ENCODE data around the gene AGPS.

Gene AGPS

DNA sequence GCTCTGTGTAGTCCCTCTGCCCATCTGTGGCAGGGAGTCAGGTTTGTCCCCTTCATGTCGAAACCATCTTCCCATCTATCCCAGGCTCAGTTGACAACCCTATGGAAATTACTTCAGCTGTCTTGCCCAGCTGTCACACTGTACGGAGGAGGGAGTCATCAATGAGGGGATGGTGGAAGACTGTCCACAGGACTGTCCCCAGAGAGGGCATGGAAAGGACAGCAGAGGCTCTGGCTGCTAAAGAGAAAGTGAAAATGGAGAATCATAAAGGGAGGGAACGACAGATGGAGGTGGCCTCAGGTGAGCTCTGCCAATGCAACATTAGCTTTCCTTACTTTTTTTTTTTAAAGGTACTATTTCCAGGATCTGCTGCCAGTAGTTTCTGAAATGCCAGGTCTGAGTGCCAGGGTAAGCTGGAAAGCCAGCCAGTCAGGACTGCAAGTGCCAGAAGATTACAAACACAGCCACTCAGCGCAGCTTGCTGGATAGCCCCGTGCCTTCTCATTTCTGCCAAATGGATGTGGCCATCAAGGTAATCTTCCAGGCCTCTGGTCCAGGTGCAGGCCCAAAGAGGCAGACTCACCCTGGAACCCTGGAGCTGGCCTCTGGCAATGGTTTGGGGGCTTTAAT lies 192.8 kb downstream of the AGPS start:
- no peaks in the 10 kb centered on the region for H3K79me2 ChIP-seq (ENCODE audit: low read length)
- H4K20me1 ChIP-seq (ENCODE audit: insufficient read depth, low read length) = no peaks in the 10 kb centered on the region
- no peaks in the 10 kb centered on the region for H3K9me3 ChIP-seq (ENCODE audit: insufficient read depth, low read length)
- H3K36me3 ChIP-seq (replicated peaks; ENCODE audit: low read depth, low read length) = no peaks in the 10 kb centered on the region
- no peak overlapping the region for H3K4me3 ChIP-seq (ENCODE audit: low read length)
- H3K9ac ChIP-seq (ENCODE audit: low read length) = no peak overlapping the region
- H3K27ac ChIP-seq (ENCODE audit: low read length) = no peak overlapping the region
- H3K4me2 ChIP-seq (ENCODE audit: low read length) = no peak overlapping the region
- H3K27me3 ChIP-seq (ENCODE audit: low read depth, low read length) = no peaks in the 10 kb centered on the region
- H2AFZ ChIP-seq (ENCODE audit: low read depth, low read length) = no peak overlapping the region
- TF ChIP-seq EZH2phosphoT487 (IDR thresholded peaks at IDR 0.05; ENCODE audit: low read depth) = no peak
- TF ChIP-seq, protein P1, sequence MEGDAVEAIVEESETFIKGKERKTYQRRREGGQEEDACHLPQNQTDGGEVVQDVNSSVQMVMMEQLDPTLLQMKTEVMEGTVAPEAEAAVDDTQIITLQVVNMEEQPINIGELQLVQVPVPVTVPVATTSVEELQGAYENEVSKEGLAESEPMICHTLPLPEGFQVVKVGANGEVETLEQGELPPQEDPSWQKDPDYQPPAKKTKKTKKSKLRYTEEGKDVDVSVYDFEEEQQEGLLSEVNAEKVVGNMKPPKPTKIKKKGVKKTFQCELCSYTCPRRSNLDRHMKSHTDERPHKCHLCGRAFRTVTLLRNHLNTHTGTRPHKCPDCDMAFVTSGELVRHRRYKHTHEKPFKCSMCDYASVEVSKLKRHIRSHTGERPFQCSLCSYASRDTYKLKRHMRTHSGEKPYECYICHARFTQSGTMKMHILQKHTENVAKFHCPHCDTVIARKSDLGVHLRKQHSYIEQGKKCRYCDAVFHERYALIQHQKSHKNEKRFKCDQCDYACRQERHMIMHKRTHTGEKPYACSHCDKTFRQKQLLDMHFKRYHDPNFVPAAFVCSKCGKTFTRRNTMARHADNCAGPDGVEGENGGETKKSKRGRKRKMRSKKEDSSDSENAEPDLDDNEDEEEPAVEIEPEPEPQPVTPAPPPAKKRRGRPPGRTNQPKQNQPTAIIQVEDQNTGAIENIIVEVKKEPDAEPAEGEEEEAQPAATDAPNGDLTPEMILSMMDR (IDR thresholded peaks at IDR 0.05; ENCODE audit: low read depth, low read length) = no peak
- no peaks in the 10 kb centered on the region for H3K4me1 ChIP-seq (ENCODE audit: low read length)

DNA sequence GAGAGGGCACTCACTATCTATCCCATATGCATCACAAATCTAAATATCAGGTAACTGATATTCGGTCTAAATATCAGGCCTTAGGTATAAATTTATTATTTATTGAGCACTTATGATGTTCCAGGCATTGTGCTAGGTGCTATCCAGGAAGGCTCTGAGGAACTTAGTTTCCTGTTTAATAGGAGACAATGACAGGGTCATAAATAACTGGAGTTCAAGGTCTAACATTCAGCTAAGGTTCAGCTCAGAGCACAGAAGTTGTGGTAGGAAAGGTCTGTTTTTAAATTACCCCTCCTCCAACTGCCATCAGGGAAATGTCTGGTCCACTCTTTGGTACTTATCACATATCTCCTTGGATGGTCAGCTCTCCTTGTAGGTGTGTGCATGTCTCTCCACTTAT lies 193.6 kb downstream of the AGPS start:
- Histone ChIP-seq H3K27ac (ENCODE audit: low read length) (no peak overlapping the region), H3K4me1 (ENCODE audit: low read length) (no peaks in the 10 kb centered on the region), H3K4me3 (ENCODE audit: low read length) (no peak overlapping the region), H3K79me2 (ENCODE audit: low read length) (no peaks in the 10 kb centered on the region), H3K4me2 (ENCODE audit: low read length) (no peak overlapping the region), H4K20me1 (ENCODE audit: insufficient read depth, low read length) (no peaks in the 10 kb centered on the region), H3K36me3 (replicated peaks; ENCODE audit: low read depth, low read length) (no peaks in the 10 kb centered on the region), H3K9me3 (ENCODE audit: insufficient read depth, low read length) (no peaks in the 10 kb centered on the region), H3K9ac (ENCODE audit: low read length) (no peak overlapping the region), H3K27me3 (ENCODE audit: low read depth, low read length) (no peaks in the 10 kb centered on the region), H2AFZ (ENCODE audit: low read depth, low read length) (no peak overlapping the region)
- TF ChIP-seq, protein P1 (IDR thresholded peaks at IDR 0.05; ENCODE audit: low read depth, low read length) = no peak
- TF ChIP-seq EZH2phosphoT487 (IDR thresholded peaks at IDR 0.05; ENCODE audit: low read depth) = no peak

DNA sequence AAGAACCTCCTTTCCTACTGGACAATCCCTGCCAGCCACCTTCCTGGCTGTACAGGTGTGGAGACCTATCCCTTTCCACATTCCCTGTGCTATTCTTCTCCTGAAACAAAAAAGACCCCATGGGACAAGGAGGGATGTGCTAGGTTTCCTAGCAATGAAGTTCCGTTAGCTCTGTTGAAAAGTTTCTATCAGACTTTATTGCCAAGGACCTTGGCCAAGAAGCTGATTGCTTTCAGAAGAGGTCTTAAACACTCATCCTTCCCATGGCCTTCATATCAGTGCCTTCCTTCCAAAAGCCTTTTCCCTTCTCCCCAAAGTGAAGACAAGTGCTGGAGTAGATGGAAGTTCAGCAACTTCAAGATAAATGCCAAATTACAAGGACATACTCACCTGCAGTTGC lies 194.8 kb downstream of the AGPS start:
- Histone ChIP-seq H3K9ac (ENCODE audit: low read length) (no peak overlapping the region), H3K27me3 (ENCODE audit: low read depth, low read length) (no peaks in the 10 kb centered on the region), H3K27ac (ENCODE audit: low read length) (no peak overlapping the region), H3K4me1 (ENCODE audit: low read length) (no peaks in the 10 kb centered on the region), H2AFZ (ENCODE audit: low read depth, low read length) (no peak overlapping the region), H4K20me1 (ENCODE audit: insufficient read depth, low read length) (no peaks in the 10 kb centered on the region), H3K79me2 (ENCODE audit: low read length) (no peaks in the 10 kb centered on the region), H3K36me3 (replicated peaks; ENCODE audit: low read depth, low read length) (no peaks in the 10 kb centered on the region), H3K9me3 (ENCODE audit: insufficient read depth, low read length) (no peaks in the 10 kb centered on the region), H3K4me3 (ENCODE audit: low read length) (no peak overlapping the region), H3K4me2 (ENCODE audit: low read length) (no peak overlapping the region)
- TF ChIP-seq EZH2phosphoT487 (IDR thresholded peaks at IDR 0.05; ENCODE audit: low read depth) = no peak
- TF ChIP-seq, protein P1 (IDR thresholded peaks at IDR 0.05; ENCODE audit: low read depth, low read length) = no peak

DNA sequence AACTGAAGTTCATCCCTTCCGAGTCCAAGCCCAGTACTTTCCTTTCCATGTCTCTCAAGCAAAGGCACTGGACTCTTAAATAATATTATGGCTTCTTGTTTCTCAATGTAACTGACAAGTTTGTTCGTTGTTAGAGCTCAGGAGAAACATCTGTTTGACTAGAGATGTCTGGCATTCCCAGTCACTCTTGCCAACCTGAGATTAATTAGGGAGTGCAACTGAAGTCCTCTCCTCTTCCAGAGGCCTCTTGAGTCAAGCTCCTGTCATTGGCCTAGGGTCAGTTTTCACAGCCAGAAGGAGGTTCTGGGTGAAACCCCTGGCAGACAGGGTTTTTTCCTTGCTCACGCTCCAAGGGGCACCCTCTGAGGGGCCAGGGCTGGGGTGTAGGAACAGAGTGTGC lies 196.1 kb downstream of the AGPS start:
- Histone ChIP-seq H3K27me3 (ENCODE audit: low read depth, low read length) (no peaks in the 10 kb centered on the region), H3K9me3 (ENCODE audit: insufficient read depth, low read length) (no peaks in the 10 kb centered on the region), H4K20me1 (ENCODE audit: insufficient read depth, low read length) (no peaks in the 10 kb centered on the region), H3K4me1 (ENCODE audit: low read length) (no peaks in the 10 kb centered on the region), H3K4me3 (ENCODE audit: low read length) (no peak overlapping the region), H3K27ac (ENCODE audit: low read length) (no peak overlapping the region), H2AFZ (ENCODE audit: low read depth, low read length) (0 out of 2 replicates have a peak overlapping the region, but pooled peaks have one; percentile 3), H3K9ac (ENCODE audit: low read length) (no peak overlapping the region), H3K4me2 (ENCODE audit: low read length) (no peak overlapping the region), H3K36me3 (replicated peaks; ENCODE audit: low read depth, low read length) (no peaks in the 10 kb centered on the region), H3K79me2 (ENCODE audit: low read length) (no peaks in the 10 kb centered on the region)
- TF ChIP-seq, protein P1 (IDR thresholded peaks at IDR 0.05; ENCODE audit: low read depth, low read length) = no peak
- TF ChIP-seq EZH2phosphoT487 (IDR thresholded peaks at IDR 0.05; ENCODE audit: low read depth) = no peak

All from OCI-LY3 (cell line).